T-helper 1 cell treated with Interleukin-12 subunit alpha and Interleukin-12 subunit beta and Interleukin-4 antibody, amounts not matched to agents 30 μg/mL and 1 μg/mL, for 36 hours (primary cell): ENCODE data around the gene TPRG1.
A peak's percentile ranks its signal among the peaks of the same experiment; 100 is the strongest.

Experiments used
- H3K27ac Mint-ChIP-seq: one replicate; pipeline ENCODE4 v1.8.0; 2021; ENCODE audit warnings: mild to moderate bottlenecking, mixed read lengths
- H3K27me3 Mint-ChIP-seq: one replicate; pipeline ENCODE4 v1.8.0; 2021; ENCODE audit warnings: low read depth, mixed read lengths
- H3K36me3 Mint-ChIP-seq: one replicate; pipeline ENCODE4 v1.8.0; 2021; ENCODE audit warnings: low read depth, mixed read lengths
- H3K4me1 Mint-ChIP-seq: one replicate; pipeline ENCODE4 v1.8.0; 2021; ENCODE audit warnings: low read depth, mixed read lengths
- H3K4me3 Mint-ChIP-seq: one replicate; pipeline ENCODE4 v1.8.0; 2021; ENCODE audit warnings: mild to moderate bottlenecking, moderate library complexity, mixed read lengths
- H3K9me3 Mint-ChIP-seq: one replicate; pipeline ENCODE4 v1.8.0; 2021; ENCODE audit warnings: mixed read lengths

TPRG1 gene

GRCh38 chr3:189294649-189295048 is 122.9 kb downstream of the TPRG1 start:
- no peak overlapping the region for H3K27ac Mint-ChIP-seq
- peaks cover 15% of the 10 kb centered on the region for H3K4me1 Mint-ChIP-seq
- no peak overlapping the region for H3K4me3 Mint-ChIP-seq
- no peaks in the 10 kb centered on the region for H3K27me3 Mint-ChIP-seq
- peaks cover 14% of the 10 kb centered on the region for H3K36me3 Mint-ChIP-seq
- H3K9me3 Mint-ChIP-seq = peaks cover 6% of the 10 kb centered on the region

GRCh38 chr3:189295089-189295488 is 123.3 kb downstream of the TPRG1 start:
- Mint-ChIP-seq H3K27ac (no peak overlapping the region), H3K9me3 (peaks cover 6% of the 10 kb centered on the region), H3K4me3 (no peak overlapping the region), H3K36me3 (peaks cover 18% of the 10 kb centered on the region), H3K27me3 (no peaks in the 10 kb centered on the region), H3K4me1 (peaks cover 18% of the 10 kb centered on the region)

- Mint-ChIP-seq H3K27ac (no peak overlapping the region), H3K4me1 (peaks cover 23% of the 10 kb centered on the region), H3K9me3 (peaks cover 3% of the 10 kb centered on the region), H3K27me3 (no peaks in the 10 kb centered on the region), H3K36me3 (peaks cover 19% of the 10 kb centered on the region), H3K4me3 (no peak overlapping the region)
Measured at GRCh38 chr3:189297932-189298331, 126.2 kb downstream of the TPRG1 start.

- no peaks in the 10 kb centered on the region for H3K27me3 Mint-ChIP-seq
- H3K27ac Mint-ChIP-seq = peak overlapping the region; percentile 49
- peak overlapping the region; percentile 32 for H3K4me3 Mint-ChIP-seq
- H3K36me3 Mint-ChIP-seq = peaks cover 20% of the 10 kb centered on the region
- H3K4me1 Mint-ChIP-seq = peaks cover 24% of the 10 kb centered on the region
- peaks cover 5% of the 10 kb centered on the region for H3K9me3 Mint-ChIP-seq
Measured at GRCh38 chr3:189298469-189299375, 127.0 kb downstream of the TPRG1 start.

GRCh38 chr3:189300345-189300744 is 128.6 kb downstream of the TPRG1 start:
- Mint-ChIP-seq H3K36me3 (peaks cover 21% of the 10 kb centered on the region), H3K4me3 (no peak overlapping the region), H3K4me1 (peaks cover 37% of the 10 kb centered on the region), H3K27ac (no peak overlapping the region), H3K9me3 (peaks cover 7% of the 10 kb centered on the region), H3K27me3 (no peaks in the 10 kb centered on the region)

GRCh38 chr3:189301479-189301878 is 129.7 kb downstream of the TPRG1 start:
- Mint-ChIP-seq H3K4me1 (peaks cover 47% of the 10 kb centered on the region), H3K27me3 (no peaks in the 10 kb centered on the region), H3K4me3 (no peak overlapping the region), H3K27ac (no peak overlapping the region), H3K9me3 (peaks cover 7% of the 10 kb centered on the region), H3K36me3 (peaks cover 19% of the 10 kb centered on the region)

- peak overlapping the region; percentile 12 for H3K27ac Mint-ChIP-seq
- H3K4me1 Mint-ChIP-seq = peaks cover 51% of the 10 kb centered on the region
- peaks cover 7% of the 10 kb centered on the region for H3K9me3 Mint-ChIP-seq
- H3K27me3 Mint-ChIP-seq = no peaks in the 10 kb centered on the region
- H3K36me3 Mint-ChIP-seq = peaks cover 15% of the 10 kb centered on the region
- no peak overlapping the region for H3K4me3 Mint-ChIP-seq
Measured at GRCh38 chr3:189303584-189303983, 131.8 kb downstream of the TPRG1 start.

GRCh38 chr3:189304465-189305351 is 132.9 kb downstream of the TPRG1 start:
- peak overlapping the region; percentile 3 for H3K4me3 Mint-ChIP-seq
- H3K4me1 Mint-ChIP-seq = peaks cover 42% of the 10 kb centered on the region
- no peaks in the 10 kb centered on the region for H3K27me3 Mint-ChIP-seq
- peaks cover 7% of the 10 kb centered on the region for H3K9me3 Mint-ChIP-seq
- H3K27ac Mint-ChIP-seq = peak overlapping the region; percentile 80
- peaks cover 14% of the 10 kb centered on the region for H3K36me3 Mint-ChIP-seq

GRCh38 chr3:189305412-189305811 is 133.6 kb downstream of the TPRG1 start:
- Mint-ChIP-seq H3K27me3 (no peaks in the 10 kb centered on the region), H3K4me3 (no peak overlapping the region), H3K36me3 (peaks cover 11% of the 10 kb centered on the region), H3K9me3 (peaks cover 7% of the 10 kb centered on the region), H3K4me1 (peaks cover 40% of the 10 kb centered on the region), H3K27ac (peak overlapping the region; percentile 80)

- Mint-ChIP-seq H3K36me3 (peaks cover 5% of the 10 kb centered on the region), H3K27ac (peak overlapping the region; percentile 73), H3K4me1 (peaks cover 41% of the 10 kb centered on the region), H3K27me3 (no peaks in the 10 kb centered on the region), H3K9me3 (peaks cover 4% of the 10 kb centered on the region), H3K4me3 (peak overlapping the region; percentile 68)
Measured at GRCh38 chr3:189307963-189308362, 136.2 kb downstream of the TPRG1 start.

GRCh38 chr3:189308608-189309007 is 136.8 kb downstream of the TPRG1 start:
- Mint-ChIP-seq H3K36me3 (peaks cover 6% of the 10 kb centered on the region), H3K9me3 (peaks cover 4% of the 10 kb centered on the region), H3K4me3 (peak overlapping the region; percentile 68), H3K27ac (peak overlapping the region; percentile 73), H3K4me1 (peaks cover 41% of the 10 kb centered on the region), H3K27me3 (no peaks in the 10 kb centered on the region)

- Mint-ChIP-seq H3K4me1 (peaks cover 34% of the 10 kb centered on the region), H3K27ac (peak overlapping the region; percentile 62), H3K9me3 (peaks cover 3% of the 10 kb centered on the region), H3K36me3 (peaks cover 5% of the 10 kb centered on the region), H3K4me3 (peak overlapping the region; percentile 55), H3K27me3 (no peaks in the 10 kb centered on the region)
Measured at GRCh38 chr3:189309400-189309975, 137.7 kb downstream of the TPRG1 start.

GRCh38 chr3:189311521-189311920 is 139.8 kb downstream of the TPRG1 start:
- peak overlapping the region; percentile 3 for H3K4me3 Mint-ChIP-seq
- H3K36me3 Mint-ChIP-seq = peaks cover 5% of the 10 kb centered on the region
- H3K27me3 Mint-ChIP-seq = no peaks in the 10 kb centered on the region
- peaks cover 25% of the 10 kb centered on the region for H3K4me1 Mint-ChIP-seq
- peak overlapping the region; percentile 53 for H3K27ac Mint-ChIP-seq
- peaks cover 3% of the 10 kb centered on the region for H3K9me3 Mint-ChIP-seq

GRCh38 chr3:189312866-189313265 is 141.1 kb downstream of the TPRG1 start:
- Mint-ChIP-seq H3K36me3 (peaks cover 5% of the 10 kb centered on the region), H3K27ac (no peak overlapping the region), H3K27me3 (no peaks in the 10 kb centered on the region), H3K4me3 (no peak overlapping the region), H3K9me3 (peaks cover 3% of the 10 kb centered on the region), H3K4me1 (peaks cover 32% of the 10 kb centered on the region)
